GM23338 (cell line): ENCODE data around the gene NPAS3.

Source experiments
- CREB1 ChIP-seq: fragments of 250-450 bp; sonication (Bioruptor Pico); IDR thresholded peaks from 2 replicates; pipeline ENCODE4 v1.5.0; 2020; ENCODE audit warnings: low read depth, mild to moderate bottlenecking, moderate library complexity
- CTCF ChIP-seq, 2 experiments: fragments of 200-600 bp in 1 of 2; sonication (generic) in 1 of 2; conservative IDR thresholded peaks; 2 replicates each; pipeline versions ENCODE4 v1.5.1 to v1.6.1; 2016 to 2017; ENCODE audit warnings: antibody characterized with exemption in 2 of 2, low read depth in 2 of 2, mild to moderate bottlenecking in 2 of 2, moderate library complexity in 1 of 2
- ETS1 ChIP-seq: IDR thresholded peaks from 2 replicates; pipeline ENCODE4 v1.6.1; 2016; ENCODE audit warnings: antibody characterized with exemption
- EZH2 ChIP-seq: fragments of 200-600 bp; sonication (generic); IDR thresholded peaks from one replicate; pipeline ENCODE4 v1.8.0; 2017; ENCODE audit warnings: antibody characterized with exemption, mild to moderate bottlenecking, low read depth; ENCODE audit not compliant: unreplicated experiment
- EZH2phosphoT487 ChIP-seq: fragments of 200-600 bp; sonication (generic); IDR thresholded peaks from one replicate; pipeline ENCODE4 v1.8.1; 2018; ENCODE audit warnings: antibody characterized with exemption; ENCODE audit not compliant: unreplicated experiment
- JUNB ChIP-seq: IDR thresholded peaks from one replicate; pipeline ENCODE4 v1.6.1; 2016; ENCODE audit warnings: antibody characterized with exemption; ENCODE audit not compliant: unreplicated experiment
- POLR2AphosphoS5 ChIP-seq: IDR thresholded peaks from 2 replicates; pipeline ENCODE4 v1.6.1; 2016; ENCODE audit warnings: antibody characterized with exemption, low read depth
- REST ChIP-seq: IDR thresholded peaks from one replicate; pipeline ENCODE4 v1.6.1; 2018; ENCODE audit warnings: antibody characterized with exemption; ENCODE audit not compliant: unreplicated experiment
- ZNF331 ChIP-seq: fragments of 250-450 bp; sonication (Bioruptor Pico); IDR thresholded peaks from 2 replicates; pipeline ENCODE4 v1.5.0; 2020; ENCODE audit warnings: low read depth, mild to moderate bottlenecking, moderate library complexity

GRCh38 chr14:33510063-33510481, 571.4 kb downstream of the NPAS3 start:
- TF ChIP-seq CTCF (conservative IDR thresholded peaks at IDR 0.05; ENCODE audit: low read depth in 2 of 2) (no peak), EZH2phosphoT487 (no peak), POLR2AphosphoS5 (no peak), JUNB (no peak), ETS1 (no peak), EZH2 (no peak), REST (no peak), CREB1 (CRISPR knock-in tag) (no peak), ZNF331 (CRISPR knock-in tag) (no peak)
